ENCODE results near the gene PAPOLG. TPM values are rescaled to one million over a fixed set of nuclear protein-coding genes. Genes with fewer than 3 reads are reported as not detected.
"Not testable (repeated sequence)": the region's sequence is repeated elsewhere in the genome, so short reads cannot be mapped to it uniquely, and the experiment has no call there.

The PAPOLG gene
- total and polyA plus RNA-seq, 2 donors (not counting 1 experiment from before 2014, with no cell fraction given): 9.4 to 27.5 TPM

DNA sequence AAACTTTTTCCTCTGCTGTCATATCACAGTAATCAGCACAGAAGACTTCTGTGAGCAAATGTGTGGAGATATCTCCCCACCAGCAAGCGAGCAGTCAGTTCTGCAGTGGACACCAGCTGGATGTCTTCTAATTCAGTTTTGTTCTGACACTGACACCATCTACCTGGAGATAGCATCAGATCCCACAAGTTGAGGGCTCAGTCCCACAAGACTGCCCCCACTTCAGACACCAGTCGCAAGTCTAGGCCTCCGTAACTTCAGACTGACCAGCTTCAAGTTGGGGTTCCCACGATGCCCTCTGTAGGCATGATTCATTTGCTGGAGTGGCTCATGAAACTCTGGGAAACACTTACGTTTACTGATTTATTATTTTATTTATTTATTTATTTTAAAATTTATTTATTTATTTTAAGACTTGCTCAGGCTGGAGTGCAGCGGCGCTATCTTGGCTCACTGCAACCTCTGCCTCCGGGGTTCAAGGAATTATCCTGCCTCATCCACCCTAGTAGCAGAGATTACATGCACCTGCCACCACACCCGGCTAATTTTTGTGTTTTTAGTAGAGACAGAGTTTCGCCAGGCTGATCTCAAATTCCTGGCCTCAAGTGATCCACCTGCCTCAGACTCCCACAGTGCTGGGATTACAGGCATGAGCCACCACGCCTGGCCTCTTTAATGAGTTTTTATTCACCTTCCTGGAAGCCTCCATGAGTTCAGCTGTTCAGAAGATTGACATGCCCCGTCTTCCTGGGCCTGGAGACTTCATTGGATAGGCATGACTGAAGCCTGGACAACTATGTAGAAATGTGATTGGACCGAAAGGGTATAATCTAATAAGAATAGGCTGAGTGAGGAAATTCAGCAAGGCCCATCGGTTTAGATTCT lies 55.7 kb downstream of the PAPOLG start:
- POLR2A ChIA-PET: interaction anchor here (0.6 kb wide), 1 partner anchor 1145 kb away, joined by 16 read pairs; no protein-coding TSS in a partner anchor

DNA sequence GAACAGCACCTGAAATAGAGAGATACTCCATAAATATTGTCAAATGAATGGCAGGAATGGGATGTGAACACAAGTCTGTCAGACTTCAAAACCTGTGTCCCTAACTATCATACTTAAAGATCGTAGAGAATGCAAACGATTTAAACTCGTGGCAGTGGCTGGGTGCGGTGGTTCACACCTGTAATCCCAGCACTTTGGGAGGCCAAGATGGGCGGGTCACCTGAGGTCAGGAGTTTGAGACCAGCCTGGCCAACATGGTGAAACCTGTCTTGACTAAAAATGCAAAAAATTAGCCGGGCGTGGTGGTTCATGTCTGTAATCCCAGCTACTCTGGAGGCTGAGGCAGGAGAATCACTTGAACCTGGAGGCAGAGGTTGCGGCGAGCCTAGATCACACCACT lies 61.1 kb downstream of the PAPOLG start:
- H3K36me3 ChIP-seq (replicated peaks in 1 of 2; ENCODE audit: control extremely low read depth in 1 of 2, control insufficient read depth in 1 of 2, extremely low read depth in 1 of 2, insufficient read depth in 2 of 2, low read length in 1 of 2); H3K4me3 ChIP-seq (ENCODE audit: control extremely low read depth in 1 of 5, extremely low read depth in 1 of 5, insufficient read depth in 1 of 5, low read depth in 2 of 5, low read length in 4 of 5); H3K27ac ChIP-seq (ENCODE audit: low read length in 2 of 2); H2AFZ ChIP-seq (ENCODE audit: insufficient read depth, low read depth, low read length, poor library complexity, severe bottlenecking); H3K9me3 Mint-ChIP-seq (ENCODE audit: insufficient read depth); H3K9ac ChIP-seq (ENCODE audit: low read length); H3K4me3 Mint-ChIP-seq; DNase-seq; H3K27me3 ChIP-seq (replicated peaks in 1 of 4; ENCODE audit: control extremely low read depth in 1 of 4, control insufficient read depth in 3 of 4, insufficient read depth in 4 of 4, low read length in 3 of 4); H4K20me1 ChIP-seq (ENCODE audit: control insufficient read depth, insufficient read depth, low read length, poor library complexity, severe bottlenecking); ATAC-seq (ENCODE audit: low read depth); H3K27me3 Mint-ChIP-seq; H3K4me2 ChIP-seq (replicated peaks; ENCODE audit: low read depth, low read length, poor library complexity, severe bottlenecking); intact Hi-C loops (cut with micrococcal nuclease); H3K9me3 ChIP-seq (ENCODE audit: control extremely low read depth in 1 of 3, control insufficient read depth in 2 of 3, insufficient read depth in 1 of 3, low read length in 2 of 3); H3K27ac Mint-ChIP-seq: not testable (repeated sequence)
- 97% methylated on average over 8 of the region's 9 CpGs for WGBS (ENCODE audit: insufficient coverage)
- CTCF ChIA-PET: interaction anchor here (1.0 to 3.3 kb wide), 15 partner anchors 9 to 182 kb away, joined by 3 to 34 read pairs (median 5); partner anchors contain the start of gene REL
- peaks cover 42% of the 10 kb centered on the region for H3K4me1 Mint-ChIP-seq
- H3K79me2 ChIP-seq (ENCODE audit: control insufficient read depth, insufficient read depth, low read length): peaks cover 18% of the 10 kb centered on the region
- POLR2A ChIA-PET: interaction anchor here (0.7 to 0.9 kb wide), 3 partner anchors 21 to 65 kb away, joined by 3 to 4 read pairs (median 3); partner anchors contain the start of gene REL
- H3K4me1 ChIP-seq (ENCODE audit: control insufficient read depth in 2 of 2, insufficient read depth in 2 of 2, low read length in 2 of 2): peaks cover 31 to 34% of the 10 kb centered on the region in 2 donors

More for the DNA sequence above, 55.7 kb downstream of the PAPOLG start:
- TF ChIP-seq, protein P1, sequence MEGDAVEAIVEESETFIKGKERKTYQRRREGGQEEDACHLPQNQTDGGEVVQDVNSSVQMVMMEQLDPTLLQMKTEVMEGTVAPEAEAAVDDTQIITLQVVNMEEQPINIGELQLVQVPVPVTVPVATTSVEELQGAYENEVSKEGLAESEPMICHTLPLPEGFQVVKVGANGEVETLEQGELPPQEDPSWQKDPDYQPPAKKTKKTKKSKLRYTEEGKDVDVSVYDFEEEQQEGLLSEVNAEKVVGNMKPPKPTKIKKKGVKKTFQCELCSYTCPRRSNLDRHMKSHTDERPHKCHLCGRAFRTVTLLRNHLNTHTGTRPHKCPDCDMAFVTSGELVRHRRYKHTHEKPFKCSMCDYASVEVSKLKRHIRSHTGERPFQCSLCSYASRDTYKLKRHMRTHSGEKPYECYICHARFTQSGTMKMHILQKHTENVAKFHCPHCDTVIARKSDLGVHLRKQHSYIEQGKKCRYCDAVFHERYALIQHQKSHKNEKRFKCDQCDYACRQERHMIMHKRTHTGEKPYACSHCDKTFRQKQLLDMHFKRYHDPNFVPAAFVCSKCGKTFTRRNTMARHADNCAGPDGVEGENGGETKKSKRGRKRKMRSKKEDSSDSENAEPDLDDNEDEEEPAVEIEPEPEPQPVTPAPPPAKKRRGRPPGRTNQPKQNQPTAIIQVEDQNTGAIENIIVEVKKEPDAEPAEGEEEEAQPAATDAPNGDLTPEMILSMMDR (IDR thresholded peaks at IDR 0.05): no peak
- TF ChIP-seq EZH2 (IDR thresholded peaks at IDR 0.05; ENCODE audit: borderline replicate concordance, insufficient read depth, low read depth, low read length, poor library complexity, severe bottlenecking): no peak
- Histone ChIP-seq H3K9ac (ENCODE audit: low read length) (no peak overlapping the region), H3K9me3 (ENCODE audit: control extremely low read depth in 1 of 3, control insufficient read depth in 2 of 3, insufficient read depth in 1 of 3, low read length in 2 of 3) (no peaks in the 10 kb centered on the region), H3K27ac (ENCODE audit: low read length in 2 of 2) (no peak overlapping the region), H3K27me3 (replicated peaks in 1 of 4; ENCODE audit: control extremely low read depth in 1 of 4, control insufficient read depth in 3 of 4, insufficient read depth in 4 of 4, low read length in 3 of 4) (no peaks in the 10 kb centered on the region), H3K4me1 (ENCODE audit: control insufficient read depth in 2 of 2, insufficient read depth in 2 of 2, low read length in 2 of 2) (peaks cover 11 to 18% of the 10 kb centered on the region in 2 donors), H2AFZ (ENCODE audit: insufficient read depth, low read depth, low read length, poor library complexity, severe bottlenecking) (no peak overlapping the region), H3K36me3 (replicated peaks in 1 of 2; ENCODE audit: control extremely low read depth in 1 of 2, control insufficient read depth in 1 of 2, extremely low read depth in 1 of 2, insufficient read depth in 2 of 2, low read length in 1 of 2) (no peaks in the 10 kb centered on the region), H3K79me2 (ENCODE audit: control insufficient read depth, insufficient read depth, low read length) (no peaks in the 10 kb centered on the region), H4K20me1 (ENCODE audit: control insufficient read depth, insufficient read depth, low read length, poor library complexity, severe bottlenecking) (no peaks in the 10 kb centered on the region), H3K4me2 (replicated peaks; ENCODE audit: low read depth, low read length, poor library complexity, severe bottlenecking) (no peak overlapping the region), H3K4me3 (ENCODE audit: control extremely low read depth in 1 of 5, extremely low read depth in 1 of 5, insufficient read depth in 1 of 5, low read depth in 2 of 5, low read length in 4 of 5) (no peak overlapping the region)
- CTCF ChIA-PET: interaction anchor here (1.4 kb wide), 1 partner anchor 28 kb away, joined by 3 read pairs; no protein-coding TSS in a partner anchor
- Mint-ChIP-seq H3K4me3 (no peak overlapping the region), H3K4me1 (peaks cover 25% of the 10 kb centered on the region), H3K9me3 (ENCODE audit: insufficient read depth) (no peaks in the 10 kb centered on the region), H3K27me3 (no peaks in the 10 kb centered on the region), H3K27ac (no peak overlapping the region)
- DNase-seq: no peak
- intact Hi-C loops (cut with micrococcal nuclease): no loop called here
- 98% methylated on average over 8 of the region's 14 CpGs for WGBS (ENCODE audit: insufficient coverage)
- ATAC-seq (ENCODE audit: low read depth): no peak

All from B cell (primary cell).